Transverse colon (tissue), 4 donors: ENCODE measurements around the gene ELAVL3. TPM values are rescaled to one million over a fixed set of nuclear protein-coding genes. Genes with fewer than 3 reads are reported as not detected.

ENCODE experiments used
- DNase-seq: peaks from one replicate; pipeline ENCODE4 v3.0.0-alpha.2; 2019
- H3K27ac ChIP-seq, 4 donors: fragments of 200-600 bp; sonication (generic); 2 replicates each; pipeline ENCODE4 v1.5.1; 2016 to 2018; ENCODE audit warnings: inconsistent platforms in 4 of 4
- H3K27me3 ChIP-seq: fragments of 200-600 bp; sonication (generic); 2 replicates; pipeline ENCODE4 v1.5.1; 2017; ENCODE audit warnings: inconsistent platforms
- H3K36me3 ChIP-seq, 4 donors: fragments of 200-600 bp; sonication (generic); 2 replicates each; pipeline ENCODE4 v1.5.1; 2017 to 2019; ENCODE audit warnings: inconsistent platforms in 4 of 4
- H3K4me1 ChIP-seq, 4 donors: fragments of 200-600 bp; sonication (generic); 2 replicates each; pipeline ENCODE4 v1.5.1; 2017 to 2020; ENCODE audit warnings: inconsistent platforms in 4 of 4
- H3K4me3 ChIP-seq, 4 donors: fragments of 200-600 bp; sonication (generic); 1 replicate in 1 of 4; 2 replicates in 3 of 4; pipeline versions ENCODE4 v1.5.1 to v1.6.1; 2017 to 2019; ENCODE audit warnings: inconsistent platforms in 4 of 4
- H3K9me3 ChIP-seq, 2 donors: fragments of 200-600 bp; sonication (generic); 2 replicates each; pipeline ENCODE4 v1.5.1; 2017 to 2019; ENCODE audit warnings: inconsistent platforms in 2 of 2
- EP300 ChIP-seq: sonication (generic); formaldehyde crosslinking; IDR thresholded peaks from one replicate; pipeline ENCODE4 v1.6.1; 2017; ENCODE audit warnings: antibody characterized with exemption, low read depth
- POLR2A ChIP-seq: fragments of 450-650 bp; IDR thresholded peaks from one replicate; pipeline ENCODE4 v1.6.1; 2016; ENCODE audit warnings: antibody characterized with exemption, mild to moderate bottlenecking, moderate library complexity
- POLR2AphosphoS5 ChIP-seq, 3 donors: sonication (generic); formaldehyde crosslinking; IDR thresholded peaks; one replicate each; pipeline ENCODE4 v1.6.1; 2016; ENCODE audit warnings: antibody characterized with exemption in 3 of 3
- WGBS, 2 donors: methylation state at CpG; one replicate each; pipeline ENCODE4 v1.1.5; 2018; ENCODE audit warnings: low coverage in 1 of 2; 5-methylcytosine and 5-hydroxymethylcytosine counted together
- in situ Hi-C, 4 donors: fragments of 200-750 bp; cut with MboI; loops; one replicate each; pipeline versions ENCODE4 v1.15.0 to v1.15.1; 2017; ENCODE audit warnings: low sequenced_read_pairs in 3 of 4, low pct_ligation_motif_present in 1 of 4, low pct_unique_long_range_greater_than_20kb in 1 of 4
- intact Hi-C: fragments of 100-400 bp; cut with DNase I; formaldehyde crosslinking; loops from one replicate; pipeline ENCODE4 v1.15.1; 2023; ENCODE audit warnings: low total_unique reads
- total RNA-seq, 4 donors: library from RNA; depleted of rRNA; stranded (reverse); fragments of >200 nt; gene quantifications; one replicate each; pipeline ENCODE4 v1.1.0, GENCODE V29; 2016
- TF ChIP-seq, protein P1 (sequence below), 5 experiments: fragments of 200-600 bp in 3 of 5; fragments of 450-650 bp in 2 of 5; sonication (generic) in 3 of 5; IDR thresholded peaks; 1 replicate in 2 of 5; 2 replicates in 3 of 5; pipeline ENCODE4 v1.5.1; 2016 to 2017; ENCODE audit warnings: antibody characterized with exemption in 5 of 5, inconsistent platforms in 3 of 5, mild to moderate bottlenecking in 2 of 5, moderate library complexity in 1 of 5

ELAVL3 gene
- total RNA-seq, 4 donors from 2014 or later, result 0.27 to 3.2 (median 1.3) TPM; not detected in 1

DNA sequence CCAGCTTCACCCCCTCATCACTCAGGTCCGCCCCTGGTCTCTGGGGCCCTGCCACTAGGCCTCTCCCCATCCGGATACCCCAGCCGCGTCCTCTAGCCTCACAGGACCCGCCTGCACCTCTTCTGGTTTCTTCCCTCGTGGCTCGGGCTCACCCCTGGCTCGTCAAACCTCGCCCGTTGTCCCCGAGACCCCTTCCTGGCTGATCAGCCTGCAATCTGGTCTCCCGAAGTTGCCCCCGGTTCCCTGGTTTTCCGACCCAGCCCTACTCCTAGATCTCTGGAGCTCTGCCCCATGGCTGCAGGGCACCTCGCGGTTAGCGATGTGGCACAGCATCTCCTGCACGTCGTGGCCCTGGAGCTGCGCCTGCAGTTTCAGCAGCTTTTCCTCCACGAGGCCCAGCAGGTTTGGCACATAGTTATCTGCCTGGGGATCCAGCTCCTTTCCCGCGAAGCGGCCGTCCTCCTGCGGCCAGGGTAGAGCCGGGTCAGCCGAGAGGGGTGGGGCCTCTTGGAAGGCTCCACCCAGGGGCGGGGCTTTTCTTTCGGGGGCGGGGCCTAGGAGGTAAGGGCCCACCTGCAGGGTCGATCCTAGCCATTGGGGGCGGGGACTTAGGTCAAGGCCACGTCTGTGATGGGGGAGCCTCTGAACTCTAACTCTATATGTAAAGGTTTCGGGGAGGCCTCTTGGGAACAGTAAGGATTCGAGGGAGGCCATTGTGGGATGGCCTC is 59.3 kb downstream of the ELAVL3 start:
- Histone ChIP-seq H3K4me1 (peaks cover 10 to 49% (median 29%) of the 10 kb centered on the region in 4 donors), H3K4me3 (peak overlapping the region in 2 of 4 donors; percentile 25 to 39), H3K36me3 (no peaks in the 10 kb centered on the region), H3K27ac (peak overlapping the region in 3 of 4 donors; percentile 1 to 34 (median 32)), H3K9me3 (no peaks in the 10 kb centered on the region), H3K27me3 (peaks cover 75% of the 10 kb centered on the region)
- TF ChIP-seq POLR2AphosphoS5 (IDR thresholded peaks at IDR 0.05) (no peak), POLR2A (no peak), EP300 (no peak)
- TF ChIP-seq, protein P1, sequence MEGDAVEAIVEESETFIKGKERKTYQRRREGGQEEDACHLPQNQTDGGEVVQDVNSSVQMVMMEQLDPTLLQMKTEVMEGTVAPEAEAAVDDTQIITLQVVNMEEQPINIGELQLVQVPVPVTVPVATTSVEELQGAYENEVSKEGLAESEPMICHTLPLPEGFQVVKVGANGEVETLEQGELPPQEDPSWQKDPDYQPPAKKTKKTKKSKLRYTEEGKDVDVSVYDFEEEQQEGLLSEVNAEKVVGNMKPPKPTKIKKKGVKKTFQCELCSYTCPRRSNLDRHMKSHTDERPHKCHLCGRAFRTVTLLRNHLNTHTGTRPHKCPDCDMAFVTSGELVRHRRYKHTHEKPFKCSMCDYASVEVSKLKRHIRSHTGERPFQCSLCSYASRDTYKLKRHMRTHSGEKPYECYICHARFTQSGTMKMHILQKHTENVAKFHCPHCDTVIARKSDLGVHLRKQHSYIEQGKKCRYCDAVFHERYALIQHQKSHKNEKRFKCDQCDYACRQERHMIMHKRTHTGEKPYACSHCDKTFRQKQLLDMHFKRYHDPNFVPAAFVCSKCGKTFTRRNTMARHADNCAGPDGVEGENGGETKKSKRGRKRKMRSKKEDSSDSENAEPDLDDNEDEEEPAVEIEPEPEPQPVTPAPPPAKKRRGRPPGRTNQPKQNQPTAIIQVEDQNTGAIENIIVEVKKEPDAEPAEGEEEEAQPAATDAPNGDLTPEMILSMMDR (IDR thresholded peaks at IDR 0.05), result no peak
- in situ Hi-C loops (no loop called here), intact Hi-C loops (no loop called here)
- WGBS, 2 donors, result 28% methylated on average over 25 of the region's 36 CpGs; no CpG with 5 or more reads in 1 of the 2 donors
- peak; percentile 63 for DNase-seq

- 7 to 8% methylated on average over 3 to 40 of the region's 46 CpGs for WGBS, 2 donors
- Histone ChIP-seq H3K27me3 (peaks cover 79% of the 10 kb centered on the region), H3K27ac (peak overlapping the region in 2 of 4 donors; percentile 1 to 8), H3K36me3 (no peaks in the 10 kb centered on the region), H3K4me3 (peak overlapping the region in 2 of 4 donors; percentile 13 to 39), H3K4me1 (peaks cover 10 to 49% (median 29%) of the 10 kb centered on the region in 4 donors), H3K9me3 (no peaks in the 10 kb centered on the region)
- no peak for DNase-seq
- in situ Hi-C loops, result no loop called here
- intact Hi-C loops, result no loop called here
- TF ChIP-seq EP300 (no peak), POLR2A (no peak), POLR2AphosphoS5 (IDR thresholded peaks at IDR 0.05) (no peak)
- TF ChIP-seq, protein P1 (IDR thresholded peaks at IDR 0.05), result no peak
Measured at GRCh38 chr19:11420429-11421370, 60.1 kb downstream of the ELAVL3 start.

GRCh38 chr19:11418549-11419506 is 62.0 kb downstream of the ELAVL3 start, which contains the start of gene RGL3:
TSS of gene RGL3 (minus strand) at chr19:11419314. CDS start at chr19:11419278, 36 bp downstream.
- in situ Hi-C loops, result no loop called here
- peaks cover 74% of the 10 kb centered on the region for H3K27me3 ChIP-seq
- TF ChIP-seq POLR2AphosphoS5 (IDR thresholded peaks at IDR 0.05) (peak in 1 of 3 donors; percentile 33), POLR2A (no peak), EP300 (no peak)
- TF ChIP-seq, protein P1 (IDR thresholded peaks at IDR 0.05), result no peak
- H3K9me3 ChIP-seq, result no peaks in the 10 kb centered on the region
- peak; percentile 51 for DNase-seq
- intact Hi-C loops, result no loop called here
- peaks cover 10 to 49% (median 29%) of the 10 kb centered on the region in 4 donors for H3K4me1 ChIP-seq
- peak within 1 kb of the TSS in 3 of 4 donors; percentile 36 to 50 (median 40) for H3K4me3 ChIP-seq
- H3K36me3 ChIP-seq, result no peaks in the 10 kb centered on the region
- 3 to 7% methylated on average over 3 to 49 of the region's 72 CpGs for WGBS, 2 donors
- H3K27ac ChIP-seq, result peak within 1 kb of the TSS; percentile 25 to 53 (median 38)
